ENCODE data around the gene RASGRF2.

The RASGRF2 gene

GRCh38 chr5:80964491-80964890 is 4.3 kb downstream of the RASGRF2 start:
- POLR2A ChIA-PET = no interaction called here
- TF ChIP-seq ARNT (IDR thresholded peaks at IDR 0.05) (no peak), SP1 (IDR thresholded peaks at IDR 0.05) (no peak), HDGF (IDR thresholded peaks at IDR 0.05; ENCODE audit: borderline replicate concordance) (no peak), LEF1 (IDR thresholded peaks at IDR 0.05; ENCODE audit: borderline replicate concordance) (no peak), BHLHE40 (IDR thresholded peaks at IDR 0.05; ENCODE audit: borderline replicate concordance) (no peak), FOXK2 (IDR thresholded peaks at IDR 0.05) (no peak), SUZ12 (IDR thresholded peaks at IDR 0.05) (no peak), ZNF384 (IDR thresholded peaks at IDR 0.05) (no peak), ELF4 (IDR thresholded peaks at IDR 0.05) (no peak), PKNOX1 (IDR thresholded peaks at IDR 0.05) (no peak), NFRKB (IDR thresholded peaks at IDR 0.05) (no peak), L3MBTL2 (conservative IDR thresholded peaks at IDR 0.05) (no peak), FOXM1 (IDR thresholded peaks at IDR 0.05; ENCODE audit: borderline replicate concordance) (no peak), CTBP1 (IDR thresholded peaks at IDR 0.05; ENCODE audit: borderline replicate concordance) (no peak)
- CTCF ChIA-PET = interaction anchor here (1.2 kb wide), 1 partner anchor 143 kb away, joined by 3 read pairs; no protein-coding TSS in a partner anchor
- no peak for DNase-seq (ENCODE audit: extremely low spot score)

- ChIA-PET POLR2A (no interaction called here), CTCF (no interaction called here)
- no peak for TF ChIP-seq SUZ12 (IDR thresholded peaks at IDR 0.05)
- no peak for TF ChIP-seq ARNT (IDR thresholded peaks at IDR 0.05)
- TF ChIP-seq ELF4 (IDR thresholded peaks at IDR 0.05) = no peak
- no peak for TF ChIP-seq ZNF384 (IDR thresholded peaks at IDR 0.05)
- no peak for TF ChIP-seq LEF1 (IDR thresholded peaks at IDR 0.05; ENCODE audit: borderline replicate concordance)
- no peak for TF ChIP-seq FOXK2 (IDR thresholded peaks at IDR 0.05)
- no peak for TF ChIP-seq SP1 (IDR thresholded peaks at IDR 0.05)
- no peak for TF ChIP-seq L3MBTL2 (conservative IDR thresholded peaks at IDR 0.05)
- no peak for TF ChIP-seq NFRKB (IDR thresholded peaks at IDR 0.05)
- TF ChIP-seq FOXM1 (IDR thresholded peaks at IDR 0.05; ENCODE audit: borderline replicate concordance) = no peak
- no peak for TF ChIP-seq CTBP1 (IDR thresholded peaks at IDR 0.05; ENCODE audit: borderline replicate concordance)
- TF ChIP-seq PKNOX1 (IDR thresholded peaks at IDR 0.05) = no peak
- no peak for TF ChIP-seq BHLHE40 (IDR thresholded peaks at IDR 0.05; ENCODE audit: borderline replicate concordance)
- TF ChIP-seq FOXA1 (IDR thresholded peaks at IDR 0.05) = no peak
- no peak for TF ChIP-seq HDGF (IDR thresholded peaks at IDR 0.05; ENCODE audit: borderline replicate concordance)
- TF ChIP-seq TARDBP (IDR thresholded peaks at IDR 0.05) = no peak
- DNase-seq (ENCODE audit: extremely low spot score) = no peak
Measured at GRCh38 chr5:80964919-80965318, 4.8 kb downstream of the RASGRF2 start.

- POLR2A ChIA-PET = no interaction called here
- CTCF ChIA-PET = no interaction called here
Measured at GRCh38 chr5:80967500-80968181, 7.5 kb downstream of the RASGRF2 start.

GRCh38 chr5:80973027-80973426 is 12.9 kb downstream of the RASGRF2 start:
- ChIA-PET CTCF (no interaction called here), POLR2A (no interaction called here)
- no peak for TF ChIP-seq ELF4 (IDR thresholded peaks at IDR 0.05)
- TF ChIP-seq SP1 (IDR thresholded peaks at IDR 0.05) = no peak
- no peak for TF ChIP-seq ZNF384 (IDR thresholded peaks at IDR 0.05)
- no peak for TF ChIP-seq PKNOX1 (IDR thresholded peaks at IDR 0.05)
- TF ChIP-seq HDGF (IDR thresholded peaks at IDR 0.05; ENCODE audit: borderline replicate concordance) = no peak
- no peak for TF ChIP-seq BHLHE40 (IDR thresholded peaks at IDR 0.05; ENCODE audit: borderline replicate concordance)
- no peak for TF ChIP-seq FOXK2 (IDR thresholded peaks at IDR 0.05)
- TF ChIP-seq L3MBTL2 (conservative IDR thresholded peaks at IDR 0.05) = no peak
- TF ChIP-seq SUZ12 (IDR thresholded peaks at IDR 0.05) = no peak
- TF ChIP-seq LEF1 (IDR thresholded peaks at IDR 0.05; ENCODE audit: borderline replicate concordance) = no peak
- TF ChIP-seq FOXA1 (IDR thresholded peaks at IDR 0.05) = no peak
- TF ChIP-seq ARNT (IDR thresholded peaks at IDR 0.05) = no peak
- no peak for TF ChIP-seq CTBP1 (IDR thresholded peaks at IDR 0.05; ENCODE audit: borderline replicate concordance)
- TF ChIP-seq FOXM1 (IDR thresholded peaks at IDR 0.05; ENCODE audit: borderline replicate concordance) = no peak
- no peak for TF ChIP-seq NFRKB (IDR thresholded peaks at IDR 0.05)
- no peak for TF ChIP-seq TARDBP (IDR thresholded peaks at IDR 0.05)
- DNase-seq (ENCODE audit: extremely low spot score) = no peak

More at GRCh38 chr5:80967500-80968181, 7.5 kb downstream of the RASGRF2 start:
- no peak for DNase-seq (ENCODE audit: extremely low spot score)
- TF ChIP-seq LEF1 (IDR thresholded peaks at IDR 0.05; ENCODE audit: borderline replicate concordance) = no peak
- TF ChIP-seq NFRKB (IDR thresholded peaks at IDR 0.05) = no peak
- TF ChIP-seq TARDBP (IDR thresholded peaks at IDR 0.05) = no peak
- no peak for TF ChIP-seq HDGF (IDR thresholded peaks at IDR 0.05; ENCODE audit: borderline replicate concordance)
- TF ChIP-seq FOXM1 (IDR thresholded peaks at IDR 0.05; ENCODE audit: borderline replicate concordance) = no peak
- TF ChIP-seq PKNOX1 (IDR thresholded peaks at IDR 0.05) = no peak
- no peak for TF ChIP-seq FOXK2 (IDR thresholded peaks at IDR 0.05)
- TF ChIP-seq SUZ12 (IDR thresholded peaks at IDR 0.05) = no peak
- no peak for TF ChIP-seq ARNT (IDR thresholded peaks at IDR 0.05)
- TF ChIP-seq SP1 (IDR thresholded peaks at IDR 0.05) = no peak
- TF ChIP-seq L3MBTL2 (conservative IDR thresholded peaks at IDR 0.05) = no peak
- TF ChIP-seq ELF4 (IDR thresholded peaks at IDR 0.05) = no peak
- TF ChIP-seq ZNF384 (IDR thresholded peaks at IDR 0.05) = no peak
- TF ChIP-seq FOXA1 (IDR thresholded peaks at IDR 0.05) = no peak
- TF ChIP-seq CTBP1 (IDR thresholded peaks at IDR 0.05; ENCODE audit: borderline replicate concordance) = no peak
- no peak for TF ChIP-seq BHLHE40 (IDR thresholded peaks at IDR 0.05; ENCODE audit: borderline replicate concordance)

GRCh38 chr5:80975065-80975464 is 14.9 kb downstream of the RASGRF2 start:
- CTCF ChIA-PET = interaction anchor here (0.6 to 1.5 kb wide), 3 partner anchors 15 to 91 kb away, joined by 3 to 5 read pairs (median 3); no protein-coding TSS in a partner anchor

More at GRCh38 chr5:80975065-80975464, 14.9 kb downstream of the RASGRF2 start:
- POLR2A ChIA-PET = no interaction called here
- TF ChIP-seq CTBP1 (IDR thresholded peaks at IDR 0.05; ENCODE audit: borderline replicate concordance) = no peak
- TF ChIP-seq L3MBTL2 (conservative IDR thresholded peaks at IDR 0.05) = no peak
- TF ChIP-seq ELF4 (IDR thresholded peaks at IDR 0.05) = no peak
- TF ChIP-seq ZNF384 (IDR thresholded peaks at IDR 0.05) = no peak
- TF ChIP-seq HDGF (IDR thresholded peaks at IDR 0.05; ENCODE audit: borderline replicate concordance) = no peak
- TF ChIP-seq TARDBP (IDR thresholded peaks at IDR 0.05) = no peak
- TF ChIP-seq PKNOX1 (IDR thresholded peaks at IDR 0.05) = no peak
- TF ChIP-seq NFRKB (IDR thresholded peaks at IDR 0.05) = no peak
- no peak for TF ChIP-seq ARNT (IDR thresholded peaks at IDR 0.05)
- no peak for TF ChIP-seq SUZ12 (IDR thresholded peaks at IDR 0.05)
- TF ChIP-seq FOXM1 (IDR thresholded peaks at IDR 0.05; ENCODE audit: borderline replicate concordance) = no peak
- TF ChIP-seq BHLHE40 (IDR thresholded peaks at IDR 0.05; ENCODE audit: borderline replicate concordance) = no peak
- TF ChIP-seq FOXA1 (IDR thresholded peaks at IDR 0.05) = no peak
- TF ChIP-seq LEF1 (IDR thresholded peaks at IDR 0.05; ENCODE audit: borderline replicate concordance) = no peak
- TF ChIP-seq SP1 (IDR thresholded peaks at IDR 0.05) = no peak
- DNase-seq (ENCODE audit: extremely low spot score) = no peak

Data from HEK293T (cell line).